ENCODE measurements around the gene CYB5RL. TPM values are rescaled to one million over a fixed set of nuclear protein-coding genes. Genes with fewer than 3 reads are reported as not detected.
"Not testable (repeated sequence)": the region's sequence is repeated elsewhere in the genome, so short reads cannot be mapped to it uniquely, and the experiment has no call there.

CYB5RL gene
- 4.3 and 6.2 TPM in 2 replicates for total RNA-seq

GRCh38 chr1:54199765-54200518 is at the start of gene CYB5RL, which contains the start of gene MRPL37:
Gene CYB5RL, minus strand, starts transcription at chr1:54200030. Its CDS starts 4,414 bp downstream, at chr1:54195616.
Gene MRPL37, plus strand, starts transcription at chr1:54200167. Its CDS starts 77 bp downstream, at chr1:54200244.
- DNase-seq (ENCODE audit: low read depth, low spot score) = peak; percentile 86

- no peak for DNase-seq (ENCODE audit: low read depth, low spot score)
Measured at GRCh38 chr1:54248966-54249365, 49.1 kb upstream of the CYB5RL start.

GRCh38 chr1:54247863-54248515 is 48.2 kb upstream of the CYB5RL start:
- DNase-seq (ENCODE audit: low read depth, low spot score) = no peak

GRCh38 chr1:54246116-54246721 is 46.4 kb upstream of the CYB5RL start:
- DNase-seq (ENCODE audit: low read depth, low spot score) = no peak

GRCh38 chr1:54245501-54245900 is 45.7 kb upstream of the CYB5RL start:
- no peak for DNase-seq (ENCODE audit: low read depth, low spot score)

- no peak for DNase-seq (ENCODE audit: low read depth, low spot score)
Measured at GRCh38 chr1:54244655-54245054, 44.8 kb upstream of the CYB5RL start.

GRCh38 chr1:54243022-54243421 is 43.2 kb upstream of the CYB5RL start:
- no peak for DNase-seq (ENCODE audit: low read depth, low spot score)

GRCh38 chr1:54241364-54241763 is 41.5 kb upstream of the CYB5RL start:
- DNase-seq (ENCODE audit: low read depth, low spot score) = no peak

GRCh38 chr1:54240741-54241335 is 41.0 kb upstream of the CYB5RL start:
- no peak for DNase-seq (ENCODE audit: low read depth, low spot score)

GRCh38 chr1:54239631-54240031 is 39.8 kb upstream of the CYB5RL start:
- DNase-seq (ENCODE audit: low read depth, low spot score) = no peak

GRCh38 chr1:54239035-54239383 is 39.2 kb upstream of the CYB5RL start:
- DNase-seq (ENCODE audit: low read depth, low spot score) = no peak

- no peak for DNase-seq (ENCODE audit: low read depth, low spot score)
Measured at GRCh38 chr1:54238353-54239034, 38.7 kb upstream of the CYB5RL start.

GRCh38 chr1:54237586-54237985 is 37.8 kb upstream of the CYB5RL start:
- DNase-seq (ENCODE audit: low read depth, low spot score) = no peak

- DNase-seq (ENCODE audit: low read depth, low spot score) = no peak
Measured at GRCh38 chr1:54234284-54234683, 34.5 kb upstream of the CYB5RL start.

- not testable (repeated sequence) for DNase-seq (ENCODE audit: low read depth, low spot score)
Measured at GRCh38 chr1:54233196-54233595, 33.4 kb upstream of the CYB5RL start.

- DNase-seq (ENCODE audit: low read depth, low spot score) = no peak
Measured at GRCh38 chr1:54230507-54231339, 30.9 kb upstream of the CYB5RL start.

- DNase-seq (ENCODE audit: low read depth, low spot score) = no peak
Measured at GRCh38 chr1:54229281-54229891, 29.6 kb upstream of the CYB5RL start.

GRCh38 chr1:54228638-54229079 is 28.8 kb upstream of the CYB5RL start:
- no peak for DNase-seq (ENCODE audit: low read depth, low spot score)

- no peak for DNase-seq (ENCODE audit: low read depth, low spot score)
Measured at GRCh38 chr1:54227891-54228310, 28.1 kb upstream of the CYB5RL start.

- no peak for DNase-seq (ENCODE audit: low read depth, low spot score)
Measured at GRCh38 chr1:54227091-54227602, 27.3 kb upstream of the CYB5RL start.
